ENCODE data around the gene PINK1.
"Not testable (repeated sequence)": the region's sequence is repeated elsewhere in the genome, so short reads cannot be mapped to it uniquely, and the experiment has no call there.

Gene PINK1

GRCh38 chr1:20633190-20634064, at the start of gene PINK1:
TSS of gene PINK1 (plus strand) at chr1:20633458. CDS start at chr1:20633549, 91 bp downstream.
- peak; percentile 76 for DNase-seq (ENCODE audit: low spot score)

GRCh38 chr1:20584890-20585289, 48.4 kb upstream of the PINK1 start:
- peak; percentile 51 for DNase-seq (ENCODE audit: low spot score)

GRCh38 chr1:20586953-20587660, 46.2 kb upstream of the PINK1 start:
- DNase-seq (ENCODE audit: low spot score) = no peak

GRCh38 chr1:20587661-20588053, 45.6 kb upstream of the PINK1 start:
- peak; percentile 19 for DNase-seq (ENCODE audit: low spot score)

- peak; percentile 80 for DNase-seq (ENCODE audit: low spot score)
Observed at GRCh38 chr1:20588634-20589225, 44.5 kb upstream of the PINK1 start, which contains the start of gene CDA. TSS of gene CDA (plus strand) at chr1:20589097. CDS start at chr1:20589130, 33 bp downstream.

GRCh38 chr1:20589331-20590278, 43.7 kb upstream of the PINK1 start:
- peak; percentile 29 for DNase-seq (ENCODE audit: low spot score)

GRCh38 chr1:20590306-20590777, 42.9 kb upstream of the PINK1 start:
- DNase-seq (ENCODE audit: low spot score) = peak; percentile 45

- no peak for DNase-seq (ENCODE audit: low spot score)
Observed at GRCh38 chr1:20593756-20594155, 39.5 kb upstream of the PINK1 start.

GRCh38 chr1:20594746-20595145, 38.5 kb upstream of the PINK1 start:
- DNase-seq (ENCODE audit: low spot score) = no peak

GRCh38 chr1:20596106-20596505, 37.2 kb upstream of the PINK1 start:
- DNase-seq (ENCODE audit: low spot score) = no peak

GRCh38 chr1:20597650-20598049, 35.6 kb upstream of the PINK1 start:
- no peak for DNase-seq (ENCODE audit: low spot score)

GRCh38 chr1:20600156-20600555, 33.1 kb upstream of the PINK1 start:
- no peak for DNase-seq (ENCODE audit: low spot score)

- peak; percentile 16 for DNase-seq (ENCODE audit: low spot score)
Observed at GRCh38 chr1:20601129-20601825, 32.0 kb upstream of the PINK1 start.

GRCh38 chr1:20602851-20603450, 30.3 kb upstream of the PINK1 start:
- DNase-seq (ENCODE audit: low spot score) = peak; percentile 47

GRCh38 chr1:20603504-20604464, 29.5 kb upstream of the PINK1 start:
- peak; percentile 97 for DNase-seq (ENCODE audit: low spot score)

GRCh38 chr1:20604678-20605077, 28.6 kb upstream of the PINK1 start:
- DNase-seq (ENCODE audit: low spot score) = peak; percentile 57

- not testable (repeated sequence) for DNase-seq (ENCODE audit: low spot score)
Observed at GRCh38 chr1:20606801-20607570, 26.3 kb upstream of the PINK1 start.

GRCh38 chr1:20609541-20609940, 23.7 kb upstream of the PINK1 start:
- no peak for DNase-seq (ENCODE audit: low spot score)

Measured in kidney tubule cell (primary cell).